Measurements from ENCODE around the gene C5orf63.

DNA sequence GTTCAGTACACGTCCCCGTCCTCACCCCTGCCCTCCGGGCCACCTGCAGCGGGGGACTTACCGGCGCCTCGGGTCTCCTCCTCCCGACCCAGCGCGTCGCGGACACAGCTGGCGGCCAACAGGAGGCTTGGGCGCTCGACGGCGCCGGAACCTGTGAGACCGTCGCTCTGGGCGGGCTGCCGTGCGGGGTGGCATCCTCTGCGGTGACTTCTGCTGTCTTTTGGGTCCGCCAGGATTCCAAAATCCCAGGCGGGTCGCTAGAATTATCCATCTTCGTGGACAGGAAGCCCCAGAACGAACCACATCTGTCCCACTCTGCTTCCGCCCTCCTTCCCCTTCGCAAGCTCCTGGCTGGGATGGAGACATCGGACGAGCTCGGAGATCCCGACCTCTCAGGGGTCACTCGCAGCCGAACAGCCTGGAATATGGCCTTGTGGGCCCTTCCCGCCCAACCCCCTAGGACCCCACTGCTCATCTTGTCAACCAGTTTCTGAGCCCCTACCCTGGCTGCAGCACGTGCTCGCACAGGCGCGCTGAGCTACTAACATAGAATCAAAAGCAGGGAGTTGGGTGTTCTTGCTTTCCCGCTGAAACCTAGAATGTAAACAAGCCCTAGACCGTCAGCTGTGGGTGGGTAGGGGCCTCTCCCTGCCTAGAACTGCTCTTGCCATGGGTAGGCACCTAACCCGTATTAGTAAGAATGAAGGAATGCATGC, 42.0 kb downstream of the C5orf63 start:
- TF ChIP-seq, protein P1, sequence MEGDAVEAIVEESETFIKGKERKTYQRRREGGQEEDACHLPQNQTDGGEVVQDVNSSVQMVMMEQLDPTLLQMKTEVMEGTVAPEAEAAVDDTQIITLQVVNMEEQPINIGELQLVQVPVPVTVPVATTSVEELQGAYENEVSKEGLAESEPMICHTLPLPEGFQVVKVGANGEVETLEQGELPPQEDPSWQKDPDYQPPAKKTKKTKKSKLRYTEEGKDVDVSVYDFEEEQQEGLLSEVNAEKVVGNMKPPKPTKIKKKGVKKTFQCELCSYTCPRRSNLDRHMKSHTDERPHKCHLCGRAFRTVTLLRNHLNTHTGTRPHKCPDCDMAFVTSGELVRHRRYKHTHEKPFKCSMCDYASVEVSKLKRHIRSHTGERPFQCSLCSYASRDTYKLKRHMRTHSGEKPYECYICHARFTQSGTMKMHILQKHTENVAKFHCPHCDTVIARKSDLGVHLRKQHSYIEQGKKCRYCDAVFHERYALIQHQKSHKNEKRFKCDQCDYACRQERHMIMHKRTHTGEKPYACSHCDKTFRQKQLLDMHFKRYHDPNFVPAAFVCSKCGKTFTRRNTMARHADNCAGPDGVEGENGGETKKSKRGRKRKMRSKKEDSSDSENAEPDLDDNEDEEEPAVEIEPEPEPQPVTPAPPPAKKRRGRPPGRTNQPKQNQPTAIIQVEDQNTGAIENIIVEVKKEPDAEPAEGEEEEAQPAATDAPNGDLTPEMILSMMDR (IDR thresholded peaks at IDR 0.05; ENCODE audit: low read length), result no peak
- TF ChIP-seq EZH2 (optimal IDR thresholded peaks at IDR 0.05; ENCODE audit: low read depth, low read length) (no peak), EZH2phosphoT487 (IDR thresholded peaks at IDR 0.05; ENCODE audit: low read length) (no peak)
